ENCODE measurements around the gene GSE1.

Gene GSE1

DNA sequence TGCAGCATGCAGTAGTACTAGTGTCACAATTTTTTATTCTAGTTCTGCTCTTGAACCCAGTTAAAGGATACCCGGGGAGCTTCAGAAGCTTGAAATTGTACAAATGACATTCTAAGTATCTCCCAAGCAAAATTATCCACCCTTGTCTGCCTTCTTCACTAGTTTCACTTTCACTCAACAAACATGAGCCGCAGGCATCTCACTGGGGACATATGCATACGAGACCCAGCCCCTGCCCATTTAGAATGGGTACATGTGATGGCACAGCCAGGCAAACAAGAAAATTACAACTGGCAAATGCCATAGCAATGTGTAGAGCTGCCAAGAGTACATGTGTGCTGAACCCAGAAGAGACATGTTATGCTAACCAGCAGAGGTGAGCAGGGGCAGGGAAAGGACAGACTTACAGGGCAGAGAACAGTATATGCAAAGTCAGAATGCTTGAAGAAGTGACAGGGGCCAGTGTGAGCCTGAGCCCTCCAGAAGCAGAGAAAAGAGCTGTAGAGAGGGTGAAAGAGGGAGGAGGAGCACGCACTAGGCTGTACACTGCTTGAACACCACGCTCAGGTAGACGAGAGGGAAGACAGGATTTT is 67.3 kb downstream of the GSE1 start:
- H3K4me3 ChIP-seq (ENCODE audit: low read depth, low read length), result no peak overlapping the region
- no peak for DNase-seq (ENCODE audit: low read depth)
- TF ChIP-seq MYC (IDR thresholded peaks at IDR 0.05; ENCODE audit: low read depth, low read length) (no peak), POLR2A (IDR thresholded peaks at IDR 0.05; ENCODE audit: extremely low read depth, insufficient read length) (no peak)
- TF ChIP-seq, protein P1, sequence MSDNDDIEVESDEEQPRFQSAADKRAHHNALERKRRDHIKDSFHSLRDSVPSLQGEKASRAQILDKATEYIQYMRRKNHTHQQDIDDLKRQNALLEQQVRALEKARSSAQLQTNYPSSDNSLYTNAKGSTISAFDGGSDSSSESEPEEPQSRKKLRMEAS (IDR thresholded peaks at IDR 0.05; ENCODE audit: low read depth, low read length), result no peak
- TF ChIP-seq, protein P2, sequence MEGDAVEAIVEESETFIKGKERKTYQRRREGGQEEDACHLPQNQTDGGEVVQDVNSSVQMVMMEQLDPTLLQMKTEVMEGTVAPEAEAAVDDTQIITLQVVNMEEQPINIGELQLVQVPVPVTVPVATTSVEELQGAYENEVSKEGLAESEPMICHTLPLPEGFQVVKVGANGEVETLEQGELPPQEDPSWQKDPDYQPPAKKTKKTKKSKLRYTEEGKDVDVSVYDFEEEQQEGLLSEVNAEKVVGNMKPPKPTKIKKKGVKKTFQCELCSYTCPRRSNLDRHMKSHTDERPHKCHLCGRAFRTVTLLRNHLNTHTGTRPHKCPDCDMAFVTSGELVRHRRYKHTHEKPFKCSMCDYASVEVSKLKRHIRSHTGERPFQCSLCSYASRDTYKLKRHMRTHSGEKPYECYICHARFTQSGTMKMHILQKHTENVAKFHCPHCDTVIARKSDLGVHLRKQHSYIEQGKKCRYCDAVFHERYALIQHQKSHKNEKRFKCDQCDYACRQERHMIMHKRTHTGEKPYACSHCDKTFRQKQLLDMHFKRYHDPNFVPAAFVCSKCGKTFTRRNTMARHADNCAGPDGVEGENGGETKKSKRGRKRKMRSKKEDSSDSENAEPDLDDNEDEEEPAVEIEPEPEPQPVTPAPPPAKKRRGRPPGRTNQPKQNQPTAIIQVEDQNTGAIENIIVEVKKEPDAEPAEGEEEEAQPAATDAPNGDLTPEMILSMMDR (IDR thresholded peaks at IDR 0.05; ENCODE audit: low read depth, low read length), result no peak

DNA sequence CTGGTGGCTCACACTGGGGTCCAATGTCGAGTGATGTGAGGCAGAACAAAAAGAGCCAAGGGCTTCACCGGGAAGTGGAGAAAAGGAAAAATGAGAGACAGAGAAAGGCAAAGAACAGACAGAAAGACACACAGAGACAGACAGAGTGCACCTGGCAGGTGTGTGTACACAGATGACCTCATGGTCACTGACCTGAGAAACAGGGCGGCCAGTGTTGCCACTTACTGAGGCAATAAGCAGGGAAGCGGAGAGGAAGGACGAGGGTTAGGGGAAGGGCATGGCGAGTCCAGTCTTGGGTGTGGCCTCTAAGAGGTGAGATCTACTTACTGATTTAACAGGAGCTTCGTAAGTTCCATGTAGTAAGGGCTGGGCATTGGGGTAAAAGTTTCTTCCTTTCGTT is 68.1 kb downstream of the GSE1 start:
- TF ChIP-seq, protein P1 (IDR thresholded peaks at IDR 0.05; ENCODE audit: low read depth, low read length), result no peak
- no peak for TF ChIP-seq POLR2A (IDR thresholded peaks at IDR 0.05; ENCODE audit: extremely low read depth, insufficient read length)
- no peak for TF ChIP-seq MYC (IDR thresholded peaks at IDR 0.05; ENCODE audit: low read depth, low read length)
- TF ChIP-seq, protein P2 (IDR thresholded peaks at IDR 0.05; ENCODE audit: low read depth, low read length), result no peak
- DNase-seq (ENCODE audit: low read depth), result no peak
- H3K4me3 ChIP-seq (ENCODE audit: low read depth, low read length), result no peak overlapping the region

DNA sequence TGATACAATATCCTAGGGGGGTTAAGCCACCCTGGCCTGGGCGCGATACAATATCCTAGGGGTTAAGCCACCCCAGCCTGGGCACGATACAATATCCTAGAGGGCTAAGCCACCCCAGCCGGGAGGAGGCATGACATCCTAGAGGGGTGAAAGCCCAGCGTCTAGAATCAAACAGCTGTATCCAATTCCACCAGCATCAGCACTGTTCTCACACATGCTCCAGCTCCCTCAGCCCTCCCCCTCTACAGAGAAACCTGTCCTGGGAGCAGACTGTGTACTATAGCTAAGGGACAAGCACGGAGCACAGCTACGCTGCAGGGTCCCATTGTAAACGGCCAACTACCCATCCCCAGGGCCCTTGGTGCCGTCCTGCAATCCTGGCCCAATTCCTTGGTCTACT is 69.4 kb downstream of the GSE1 start:
- H3K4me3 ChIP-seq (ENCODE audit: low read depth, low read length), result no peak overlapping the region
- TF ChIP-seq POLR2A (IDR thresholded peaks at IDR 0.05; ENCODE audit: extremely low read depth, insufficient read length) (no peak), MYC (IDR thresholded peaks at IDR 0.05; ENCODE audit: low read depth, low read length) (no peak)
- TF ChIP-seq, protein P2 (IDR thresholded peaks at IDR 0.05; ENCODE audit: low read depth, low read length), result no peak
- no peak for DNase-seq (ENCODE audit: low read depth)

DNA sequence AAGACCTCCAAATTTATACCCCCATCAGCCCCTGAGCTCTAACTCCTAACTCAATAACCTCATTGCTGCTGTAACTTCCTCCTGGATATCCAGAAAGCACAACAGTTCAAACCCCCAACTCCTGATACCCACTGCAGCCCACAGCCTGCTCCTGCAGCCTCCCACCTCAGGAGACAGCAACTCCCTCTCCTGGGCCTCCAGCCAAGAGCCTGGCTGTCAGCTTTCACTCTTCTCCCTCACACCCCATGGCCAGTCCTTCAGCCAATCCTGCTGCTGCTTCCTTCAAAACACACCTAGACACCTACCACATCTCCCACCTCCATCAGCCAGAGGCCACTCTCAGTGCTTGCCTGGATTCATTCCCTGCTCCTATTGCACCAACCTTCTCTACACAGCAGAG is 70.2 kb downstream of the GSE1 start:
- TF ChIP-seq, protein P1 (IDR thresholded peaks at IDR 0.05; ENCODE audit: low read depth, low read length), result no peak
- TF ChIP-seq MYC (IDR thresholded peaks at IDR 0.05; ENCODE audit: low read depth, low read length) (no peak), POLR2A (IDR thresholded peaks at IDR 0.05; ENCODE audit: extremely low read depth, insufficient read length) (no peak)
- TF ChIP-seq, protein P2 (IDR thresholded peaks at IDR 0.05; ENCODE audit: low read depth, low read length), result no peak
- no peak for DNase-seq (ENCODE audit: low read depth)
- no peak overlapping the region for H3K4me3 ChIP-seq (ENCODE audit: low read depth, low read length)

DNA sequence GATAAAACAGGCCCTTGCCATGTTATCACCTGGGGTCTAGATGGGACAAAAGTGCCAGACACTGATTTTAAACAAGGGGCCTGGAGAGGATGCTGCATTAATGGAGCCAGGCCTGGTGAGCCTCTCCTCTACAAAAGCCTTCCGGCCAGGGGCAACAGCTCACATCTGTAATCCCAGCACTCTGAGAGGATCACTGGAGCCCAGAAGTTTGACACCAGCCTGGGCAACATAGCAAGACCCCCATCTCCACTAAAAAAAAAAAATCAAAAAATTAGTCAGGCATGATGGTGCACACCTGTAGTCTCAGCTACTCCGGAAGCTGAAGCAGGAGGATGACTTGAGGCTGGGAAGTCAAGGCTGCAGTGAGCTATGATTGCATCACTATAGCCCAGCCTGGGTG is 72.1 kb downstream of the GSE1 start:
- TF ChIP-seq MYC (IDR thresholded peaks at IDR 0.05; ENCODE audit: low read depth, low read length) (no peak), POLR2A (IDR thresholded peaks at IDR 0.05; ENCODE audit: extremely low read depth, insufficient read length) (no peak)
- TF ChIP-seq, protein P2 (IDR thresholded peaks at IDR 0.05; ENCODE audit: low read depth, low read length), result no peak
- TF ChIP-seq, protein P1 (IDR thresholded peaks at IDR 0.05; ENCODE audit: low read depth, low read length), result no peak
- no peak for DNase-seq (ENCODE audit: low read depth)
- no peak overlapping the region for H3K4me3 ChIP-seq (ENCODE audit: low read depth, low read length)

All from NB4 (cell line).